HG03342 (cell line): ENCODE results near the gene KDM4C.

Source experiments
- ATAC-seq: cut with Tn5 transposase; IDR thresholded peaks from one replicate; pipeline ENCODE4 v1.9.1; 2021; ENCODE audit warnings: mild to moderate bottlenecking, moderate library complexity; ENCODE audit not compliant: unreplicated experiment

KDM4C gene

DNA sequence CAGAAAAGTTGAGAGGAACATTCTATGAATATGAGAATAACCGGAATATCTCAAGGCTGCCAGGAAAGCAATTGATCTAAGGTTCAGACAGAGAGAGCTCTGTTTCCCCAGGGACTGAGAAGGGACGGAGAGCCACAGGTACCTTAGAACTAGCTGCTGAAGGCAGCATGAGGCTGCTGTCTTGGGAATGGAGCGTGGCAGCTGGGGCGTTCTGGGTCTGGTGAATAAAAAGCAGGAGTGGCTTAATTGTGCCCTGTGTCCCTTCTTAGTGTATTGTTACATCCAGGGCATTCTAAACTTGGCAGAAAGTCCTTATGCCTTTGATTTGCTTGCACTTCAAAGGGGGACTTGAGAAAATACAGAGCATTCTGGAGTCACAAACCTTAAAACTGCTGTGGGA, 434.5 kb downstream of the KDM4C start:
- ATAC-seq = no peak

DNA sequence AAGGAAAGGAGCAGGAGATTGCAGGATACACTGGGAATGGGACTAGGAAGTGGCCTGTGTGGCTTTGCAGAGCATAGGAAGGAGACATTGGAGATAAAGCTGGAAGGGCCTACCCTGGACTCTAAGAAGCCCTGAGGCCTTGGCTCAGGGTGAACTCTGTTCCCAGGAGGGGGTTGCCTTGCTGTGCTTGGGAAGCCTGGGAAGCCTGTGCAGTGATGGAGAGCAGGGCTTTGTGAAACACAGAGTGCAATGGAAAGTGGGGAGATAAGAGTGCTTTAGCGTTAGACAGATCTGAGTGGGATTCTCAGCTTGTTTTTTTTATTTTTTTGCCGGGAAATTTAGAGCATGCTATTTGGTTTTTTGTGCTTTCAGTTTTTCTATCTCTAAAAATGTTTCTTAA, 437.8 kb downstream of the KDM4C start:
- ATAC-seq = no peak

DNA sequence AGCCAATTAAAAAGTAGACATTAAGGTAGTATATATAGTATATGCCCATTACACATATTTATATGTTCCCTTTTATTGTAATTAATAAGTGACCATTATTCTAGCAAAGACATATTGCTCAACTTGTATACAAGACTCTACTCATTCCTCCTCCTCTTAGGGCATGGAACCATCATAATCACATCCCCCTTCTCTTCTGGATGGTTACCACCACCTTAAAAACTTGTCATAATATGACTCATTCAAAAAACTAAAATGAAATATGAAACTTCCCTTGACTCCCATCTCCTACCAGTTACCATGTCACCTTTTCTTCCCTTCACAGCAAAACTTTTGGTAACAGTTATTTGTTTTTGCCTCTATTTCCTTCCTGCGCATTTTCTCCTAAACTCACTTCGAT, 438.7 kb downstream of the KDM4C start:
- ATAC-seq = no peak

DNA sequence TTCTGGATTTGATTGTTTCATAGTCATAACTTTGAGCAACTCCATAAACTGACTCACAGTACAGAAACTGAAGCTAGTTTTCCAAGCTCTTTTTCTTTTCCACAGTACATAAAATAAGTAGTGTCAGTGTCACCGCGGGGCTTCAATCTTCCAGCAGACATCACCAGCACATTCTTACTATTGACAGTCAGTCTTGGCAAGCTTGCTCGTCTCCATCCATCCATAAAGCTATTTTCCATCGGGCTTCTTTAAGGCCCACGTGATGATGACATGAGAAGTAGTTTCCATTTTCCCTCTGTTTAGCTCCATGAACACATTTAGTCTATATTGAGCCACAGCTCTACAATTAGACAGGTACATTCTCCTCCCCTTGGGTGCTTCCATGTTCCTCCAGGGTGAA, 443.4 kb downstream of the KDM4C start:
- no peak for ATAC-seq

DNA sequence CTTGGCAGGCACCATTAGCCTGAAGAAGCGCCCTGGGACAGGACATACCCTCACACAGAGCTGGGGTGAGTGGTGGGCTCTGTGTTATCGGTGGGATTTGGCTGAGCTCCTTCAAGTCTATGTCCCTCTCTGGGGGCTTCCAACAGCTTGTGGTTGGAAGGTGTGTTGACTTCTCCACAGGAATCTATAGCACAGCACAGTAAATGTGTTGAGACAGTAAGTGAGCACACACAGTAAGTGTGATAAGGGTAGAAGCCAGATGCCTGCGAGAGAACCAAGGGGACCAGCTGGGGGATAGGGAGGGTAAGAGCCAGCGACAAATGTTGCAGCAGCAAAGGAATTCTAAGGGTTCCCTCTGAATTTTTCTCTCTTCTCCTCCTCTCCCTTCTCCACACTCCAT, 448.0 kb downstream of the KDM4C start:
- no peak for ATAC-seq

DNA sequence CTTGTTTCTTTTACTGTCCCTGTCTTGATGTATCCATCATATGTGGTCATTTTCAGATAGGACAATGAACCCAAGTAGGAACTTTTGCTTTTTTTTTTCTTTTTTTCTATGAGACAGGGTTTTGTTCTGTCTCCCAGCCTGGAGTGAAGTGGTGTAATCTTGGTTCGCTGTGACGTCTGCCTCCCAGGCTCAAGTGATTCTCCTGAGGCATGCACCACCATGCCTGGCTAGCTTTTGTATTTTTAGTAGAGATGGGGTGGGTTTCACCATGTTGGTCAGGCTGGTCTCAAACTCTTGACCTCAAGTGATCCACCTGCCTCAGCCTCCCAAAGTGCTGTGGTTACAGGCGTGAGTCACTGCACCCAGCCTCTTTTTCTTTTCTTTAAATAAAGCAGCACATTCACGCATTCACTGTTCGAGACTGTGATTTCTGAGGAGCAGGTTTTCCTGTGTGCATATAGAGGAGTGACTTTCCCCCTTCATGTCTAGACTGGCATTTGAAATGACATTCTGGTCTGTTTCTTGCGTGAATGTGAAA, 448.5 kb downstream of the KDM4C start:
- no peak for ATAC-seq

DNA sequence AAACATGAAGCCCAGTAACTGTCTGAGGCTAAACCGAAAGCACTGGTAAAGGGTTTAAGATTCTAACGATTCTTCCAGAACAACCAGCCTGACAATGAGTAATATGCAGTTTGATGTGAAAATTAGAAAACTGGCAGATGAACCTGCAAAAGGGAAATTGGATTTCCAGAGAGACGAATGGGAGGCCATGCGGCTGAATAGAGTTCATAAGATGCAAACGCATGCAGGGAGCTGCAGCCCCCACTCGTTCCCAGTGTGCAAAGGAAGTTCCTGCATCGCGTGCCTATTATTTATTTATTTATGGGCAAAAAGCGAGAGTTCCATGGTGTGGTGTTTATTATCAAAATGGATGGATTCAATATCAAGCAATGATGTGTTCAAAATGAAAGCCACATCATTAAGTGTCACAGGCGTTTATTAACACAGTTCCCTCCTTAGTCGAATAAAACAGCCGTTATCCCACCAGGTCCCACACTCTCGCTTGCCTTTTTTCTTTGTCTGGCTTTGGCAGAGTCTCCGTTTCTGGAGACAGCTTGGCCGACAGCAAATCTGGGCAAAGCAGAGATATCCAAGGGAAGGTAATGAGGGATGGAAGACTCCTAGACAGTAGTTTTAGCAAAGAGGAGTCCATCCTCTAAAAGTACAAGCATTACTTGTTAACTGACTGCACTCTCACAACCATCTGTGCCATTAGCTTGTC, 451.4 kb downstream of the KDM4C start:
- ATAC-seq = no peak

DNA sequence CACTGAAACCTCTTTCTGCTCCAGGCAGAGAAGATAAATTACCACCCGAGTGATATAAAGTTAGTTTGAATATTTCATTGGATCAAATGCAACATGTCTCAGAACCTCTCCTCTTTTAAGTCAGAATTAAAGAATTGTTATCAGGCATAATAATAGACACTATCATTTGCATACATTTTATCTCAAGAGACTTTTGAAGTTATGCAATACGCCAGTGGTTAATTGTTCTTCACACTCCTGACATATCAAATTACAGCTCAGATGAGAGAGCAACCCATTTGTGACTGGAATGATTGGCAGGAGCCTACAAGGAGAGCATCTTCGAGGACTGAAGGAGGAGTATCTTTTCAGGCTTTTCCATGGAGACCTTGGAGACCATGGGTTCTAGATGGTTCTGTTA, 452.2 kb downstream of the KDM4C start:
- no peak for ATAC-seq

DNA sequence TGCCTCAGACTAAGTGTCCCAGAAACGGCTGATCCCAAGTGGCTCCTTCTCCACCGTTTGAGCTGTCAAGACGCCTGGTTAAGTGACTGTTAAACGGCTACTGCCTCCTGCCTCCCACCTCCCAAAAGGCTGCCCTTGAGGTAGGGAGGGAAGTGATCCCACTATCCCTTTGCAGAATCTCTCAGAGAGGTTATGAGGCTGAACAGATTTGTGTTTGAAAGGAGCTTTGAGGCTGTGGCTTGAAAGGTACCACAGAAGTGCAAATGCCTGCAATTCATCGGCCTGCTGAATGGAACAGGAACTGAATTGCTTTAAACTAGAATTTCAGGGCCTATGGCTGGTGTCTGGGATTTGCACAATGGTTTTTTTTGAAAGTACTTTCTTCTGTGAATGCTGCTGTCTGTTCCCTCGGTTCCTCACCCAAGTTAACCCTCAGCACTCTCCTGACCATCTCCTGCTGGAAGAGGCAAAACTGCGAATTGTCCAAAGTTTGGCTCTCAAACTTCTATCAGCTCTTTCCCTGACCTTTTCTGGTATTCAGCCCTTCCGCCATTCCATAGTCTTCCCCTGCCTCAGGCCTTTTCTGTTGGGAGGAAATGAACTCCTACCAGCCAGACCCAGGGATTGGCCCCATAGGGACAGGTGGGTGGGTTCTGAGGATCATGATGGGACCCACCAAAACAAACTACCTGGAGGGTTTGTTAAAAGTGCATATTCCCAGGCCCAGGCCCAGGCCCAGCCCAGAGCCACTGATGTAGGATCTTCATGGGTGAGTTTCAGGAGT, 453.3 kb downstream of the KDM4C start:
- ATAC-seq = no peak

DNA sequence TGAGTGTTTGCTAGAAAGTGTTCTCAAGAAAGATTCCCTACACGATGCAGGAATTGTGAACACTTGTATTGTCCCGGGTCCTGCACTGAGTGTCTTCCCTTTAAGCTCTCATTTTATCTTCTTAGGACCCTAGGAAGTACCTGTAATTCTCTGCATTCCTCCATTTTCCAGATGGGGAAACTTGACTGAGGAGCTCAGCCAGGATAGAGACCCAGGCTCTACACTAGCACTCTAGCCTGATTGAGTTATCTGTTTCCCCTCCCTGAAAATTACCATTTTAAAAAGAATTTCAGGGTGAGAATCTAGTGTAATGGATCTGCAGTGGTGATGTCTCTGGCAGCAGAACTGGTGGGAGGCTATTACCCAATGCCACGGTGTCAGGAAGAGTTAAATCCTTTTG, 453.9 kb downstream of the KDM4C start:
- ATAC-seq = no peak

DNA sequence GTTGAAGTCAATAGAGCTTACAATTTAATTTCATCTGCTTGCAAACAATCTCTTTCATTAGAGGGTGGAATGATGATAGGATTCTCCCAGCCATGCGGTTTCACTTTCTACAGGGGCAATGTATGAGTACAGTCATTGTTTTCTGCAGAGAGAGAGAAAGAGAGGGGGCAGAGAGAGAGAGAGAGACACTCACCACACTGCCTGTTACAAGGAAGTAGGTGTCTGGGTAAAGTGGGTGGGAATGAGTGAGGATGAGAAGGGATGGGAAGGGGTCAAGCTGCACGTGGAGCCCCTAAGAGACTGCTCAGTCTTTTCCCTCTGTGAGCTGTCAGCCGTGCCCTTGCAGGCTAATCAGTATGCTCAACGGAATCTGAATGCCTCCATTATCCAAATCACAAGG, 454.3 kb downstream of the KDM4C start:
- no peak for ATAC-seq

DNA sequence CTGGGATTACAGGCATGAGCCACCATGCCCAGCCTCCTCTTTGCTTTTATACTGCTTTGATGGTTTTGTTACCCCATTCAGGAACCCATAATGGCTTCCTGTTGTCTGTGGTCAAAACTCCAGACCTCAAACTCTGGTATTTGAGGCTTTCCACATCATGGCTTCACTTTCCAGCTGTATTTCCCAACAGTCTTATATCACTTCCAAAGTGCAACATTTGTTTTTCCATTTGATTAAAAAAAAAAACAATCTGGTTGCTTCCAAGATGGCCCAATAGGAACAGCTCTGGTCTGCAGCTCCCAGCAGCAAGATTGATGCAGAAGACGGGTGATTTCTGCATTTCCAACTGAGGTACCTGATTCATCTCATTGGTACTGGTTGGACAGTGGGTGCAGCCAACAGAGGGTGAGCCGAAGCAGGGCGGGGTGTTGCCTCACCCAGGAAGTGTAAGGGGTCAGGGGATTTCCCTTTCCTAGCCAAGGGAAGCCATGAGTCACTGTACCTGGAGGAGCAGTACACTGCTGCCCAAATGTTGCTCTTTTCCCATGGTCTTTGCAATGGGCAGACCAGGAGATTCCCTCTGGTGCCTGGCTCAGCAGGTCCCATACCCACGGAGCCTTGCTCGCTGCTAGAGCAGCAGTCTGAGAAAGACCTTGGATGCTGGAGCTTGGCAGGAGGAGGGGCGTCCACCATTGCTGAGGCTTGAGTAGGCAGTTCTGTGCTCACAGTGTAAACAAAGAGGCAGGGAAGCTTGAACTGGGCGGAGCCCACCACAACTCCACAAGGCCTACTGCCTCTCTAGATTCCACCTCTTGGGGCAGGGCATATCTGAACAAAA, 458.4 kb downstream of the KDM4C start:
- ATAC-seq = no peak

DNA sequence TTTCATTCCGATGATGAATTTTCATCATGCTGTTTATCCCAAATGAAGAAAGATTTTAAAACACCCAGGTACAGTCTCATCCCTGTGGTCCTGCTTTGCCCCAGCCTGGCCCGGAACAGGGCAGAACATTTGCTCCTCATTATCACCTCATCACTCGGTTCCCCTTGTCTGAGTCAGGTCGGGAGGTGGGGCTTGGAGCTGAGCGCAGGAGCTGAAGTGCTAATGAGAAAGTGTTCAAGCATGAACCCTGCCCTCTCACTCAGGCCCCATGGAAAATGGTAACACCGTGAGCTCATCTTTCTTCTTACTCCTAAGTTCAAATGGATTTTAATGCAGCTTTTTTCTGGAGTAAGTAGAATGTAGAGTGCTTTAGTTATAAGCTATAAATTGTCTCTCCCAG, 466.2 kb downstream of the KDM4C start:
- ATAC-seq = no peak
